Stimulated activated CD4-positive, alpha-beta T cell treated with anti-CD3 and anti-CD28 coated beads, Interleukin-2, amount 100 ng/mL, for 48 hours (primary cell): ENCODE measurements around the gene KLF13.

Source experiments
- DNase-seq, 2 donors: peaks; one replicate each; pipeline ENCODE4 v3.0.0-alpha.2; 2020

The KLF13 gene

DNA sequence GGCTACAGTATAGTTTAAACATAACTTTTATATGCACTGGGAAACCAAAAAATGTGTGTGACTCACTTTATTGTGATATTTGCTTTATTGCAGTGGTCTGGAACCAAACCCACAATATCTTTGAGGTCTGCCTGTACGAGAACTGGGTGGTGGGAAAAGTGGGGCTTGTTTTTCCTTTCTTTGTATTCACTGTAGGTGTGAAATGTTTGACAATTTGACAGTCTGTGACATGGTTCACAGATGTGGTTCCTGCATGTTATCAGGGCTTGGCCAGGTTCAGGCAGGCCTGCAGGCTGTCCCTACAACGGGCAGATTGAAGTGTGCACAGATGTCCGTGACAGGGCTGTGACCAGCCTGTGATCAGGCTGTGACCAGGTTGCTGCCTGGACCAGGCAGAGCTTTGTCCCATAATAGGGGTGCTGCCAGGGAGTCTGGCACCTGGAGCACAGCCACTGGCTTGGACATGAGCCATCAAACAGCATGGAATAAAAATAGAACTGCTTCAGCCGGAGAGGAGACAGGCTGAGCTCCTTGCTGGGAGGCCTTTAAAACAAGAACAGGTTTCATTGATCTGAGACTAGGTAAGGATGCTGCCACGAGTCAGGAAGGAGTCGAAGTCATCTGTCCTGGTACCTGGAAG, 61.0 kb downstream of the KLF13 start:
- DNase-seq, result no peak

DNA sequence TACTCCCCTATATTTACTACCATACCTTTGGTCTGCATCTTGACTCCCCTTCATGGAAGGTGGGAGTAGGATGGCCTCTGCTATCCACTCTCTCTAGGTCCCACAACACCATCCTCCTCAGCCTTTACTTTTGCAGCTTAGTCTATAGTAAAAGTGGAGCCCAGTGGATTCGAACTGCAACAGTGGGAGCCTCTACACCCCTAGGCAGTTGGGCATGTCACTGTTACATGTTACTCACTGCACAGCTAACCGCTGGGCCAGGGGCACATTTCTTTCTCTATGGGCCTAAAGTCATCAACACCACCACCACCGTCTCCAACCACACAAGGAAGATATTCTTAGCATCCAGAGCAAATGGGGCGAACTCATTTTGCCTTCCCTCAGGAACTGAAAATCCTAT, 62.9 kb downstream of the KLF13 start:
- no peak for DNase-seq

DNA sequence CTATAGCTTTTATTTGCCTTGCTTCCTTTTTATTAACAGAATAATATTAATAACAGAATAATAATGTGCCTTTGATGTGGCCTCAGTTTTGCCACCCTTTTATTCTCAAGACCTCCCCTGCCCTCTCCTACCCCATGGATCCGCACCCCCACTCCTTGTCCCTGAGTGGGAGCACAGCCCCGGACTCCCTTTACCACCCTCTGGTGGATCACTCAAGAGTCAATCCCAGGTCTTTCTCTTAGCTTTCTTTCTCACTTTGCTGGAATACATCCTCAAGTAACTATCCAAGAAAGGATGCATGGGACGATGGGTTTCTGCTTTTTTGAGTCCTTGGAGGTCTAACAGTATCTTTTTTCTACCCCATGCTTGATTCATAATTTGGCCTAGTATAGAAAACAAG, 63.4 kb downstream of the KLF13 start:
- no peak for DNase-seq

DNA sequence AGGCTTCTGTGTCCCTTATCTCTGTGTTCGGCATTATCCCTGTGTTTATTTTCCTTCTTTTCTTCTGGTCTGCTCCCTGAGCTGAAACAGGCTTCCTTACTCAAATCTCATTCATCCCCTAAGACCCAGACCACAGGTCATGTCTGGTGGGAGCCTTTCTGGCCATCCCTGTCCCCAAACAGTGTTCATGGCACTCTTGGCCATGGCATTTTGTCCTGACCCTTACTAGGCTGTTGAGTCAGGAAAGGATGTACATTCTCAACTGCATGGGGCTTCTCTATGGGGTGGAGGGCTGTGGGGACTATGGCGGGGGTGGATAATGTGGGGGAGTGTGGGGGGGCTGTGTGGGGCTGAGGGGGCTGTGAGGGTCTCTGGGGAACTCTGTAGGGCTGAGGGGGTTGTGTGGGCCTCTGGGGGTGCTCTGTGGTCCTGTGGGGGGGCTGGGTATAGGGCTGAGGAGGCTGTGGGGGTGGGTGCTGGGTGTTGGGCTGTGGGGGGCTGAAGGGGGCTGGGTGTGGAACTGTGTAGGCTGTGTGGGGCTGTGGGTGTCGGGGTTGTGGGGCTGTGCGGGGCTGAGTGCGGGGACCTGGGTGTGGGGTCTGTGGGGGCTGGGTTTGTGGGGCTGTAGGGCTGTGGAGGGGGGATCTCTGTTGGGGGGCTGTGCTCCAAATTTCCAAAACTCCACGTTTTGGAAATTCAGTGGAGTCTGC, 64.3 kb downstream of the KLF13 start:
- no peak for DNase-seq

DNA sequence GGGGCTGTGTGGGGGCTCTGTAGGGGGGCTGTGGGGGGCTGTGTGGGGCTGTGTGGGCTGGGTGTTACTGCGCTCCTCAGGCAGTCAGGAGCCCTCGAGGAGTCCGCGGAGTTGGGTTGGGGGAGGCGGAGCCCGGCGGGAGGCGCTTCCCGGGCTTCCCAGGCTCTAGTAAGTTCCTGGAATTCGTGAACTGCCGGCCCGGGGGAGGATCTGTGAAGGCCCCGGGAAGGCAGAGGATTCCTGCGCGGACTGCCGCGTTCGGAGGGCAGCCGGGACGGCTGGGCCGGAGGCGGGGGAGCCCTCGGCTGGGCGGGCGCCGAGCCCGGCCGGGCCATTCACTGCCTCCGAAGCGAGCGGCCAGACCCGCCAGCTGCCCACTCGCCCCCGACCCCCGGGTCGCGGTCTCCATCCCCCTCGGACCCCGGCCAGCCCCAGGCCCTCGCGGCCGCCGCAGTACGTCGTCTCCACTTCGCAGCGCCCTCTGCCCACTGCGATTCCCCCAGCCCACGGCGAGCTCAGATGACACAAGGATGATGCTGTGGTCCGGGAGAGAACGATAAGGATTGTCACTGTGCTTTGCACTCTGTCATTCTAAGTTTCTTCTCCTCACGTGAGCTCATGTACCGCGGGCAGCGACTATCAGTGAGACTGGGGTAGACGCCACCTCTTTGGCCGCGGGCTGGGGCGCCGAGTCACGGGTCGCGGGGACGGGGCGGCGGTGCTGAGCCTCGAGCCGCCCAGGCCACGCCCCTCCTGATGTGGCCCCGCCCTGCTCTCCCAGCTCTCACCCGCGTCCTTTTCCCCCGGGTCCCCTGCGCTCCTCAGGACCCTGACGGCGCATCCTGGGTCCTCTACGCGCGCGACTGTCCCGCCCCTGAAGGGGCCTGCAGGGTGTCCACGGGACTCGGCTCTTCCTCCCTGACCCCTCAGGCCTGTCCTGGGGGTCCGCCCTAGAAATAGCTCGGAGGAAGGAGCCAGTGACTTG, 65.3 kb downstream of the KLF13 start:
- DNase-seq, result peak; percentile 75 to 83

DNA sequence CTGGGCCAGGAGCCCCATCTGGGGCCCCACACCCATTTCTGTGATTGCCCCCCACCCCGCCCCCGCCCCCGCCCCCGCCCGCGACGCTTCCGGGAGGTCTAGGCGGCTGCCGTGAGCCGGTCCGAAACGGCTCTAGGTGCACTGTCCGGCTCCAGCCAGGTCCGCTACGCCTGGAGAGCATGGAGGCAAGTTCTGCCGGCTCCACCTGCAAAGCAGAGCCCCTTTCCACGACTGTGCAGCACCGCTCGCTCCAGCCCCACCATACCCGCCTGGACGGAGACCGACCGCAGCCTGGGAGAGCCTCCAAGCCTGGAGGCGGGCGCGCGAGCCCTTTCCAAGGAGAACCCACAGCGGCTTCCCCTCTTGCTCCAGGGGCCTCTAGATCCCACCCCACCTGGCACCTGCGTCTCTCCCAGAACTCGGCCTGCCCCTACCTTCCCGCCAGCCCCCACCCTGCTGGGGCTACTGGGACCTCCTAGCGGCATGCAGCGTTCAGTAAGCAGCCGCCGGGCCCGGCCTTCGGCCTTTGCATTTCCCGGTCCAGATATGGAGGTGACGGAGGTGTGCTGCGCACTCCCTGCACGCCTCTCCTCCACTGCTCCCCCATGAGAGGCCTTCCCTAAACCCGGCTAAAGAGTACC, 66.2 kb downstream of the KLF13 start:
- DNase-seq, result no peak

DNA sequence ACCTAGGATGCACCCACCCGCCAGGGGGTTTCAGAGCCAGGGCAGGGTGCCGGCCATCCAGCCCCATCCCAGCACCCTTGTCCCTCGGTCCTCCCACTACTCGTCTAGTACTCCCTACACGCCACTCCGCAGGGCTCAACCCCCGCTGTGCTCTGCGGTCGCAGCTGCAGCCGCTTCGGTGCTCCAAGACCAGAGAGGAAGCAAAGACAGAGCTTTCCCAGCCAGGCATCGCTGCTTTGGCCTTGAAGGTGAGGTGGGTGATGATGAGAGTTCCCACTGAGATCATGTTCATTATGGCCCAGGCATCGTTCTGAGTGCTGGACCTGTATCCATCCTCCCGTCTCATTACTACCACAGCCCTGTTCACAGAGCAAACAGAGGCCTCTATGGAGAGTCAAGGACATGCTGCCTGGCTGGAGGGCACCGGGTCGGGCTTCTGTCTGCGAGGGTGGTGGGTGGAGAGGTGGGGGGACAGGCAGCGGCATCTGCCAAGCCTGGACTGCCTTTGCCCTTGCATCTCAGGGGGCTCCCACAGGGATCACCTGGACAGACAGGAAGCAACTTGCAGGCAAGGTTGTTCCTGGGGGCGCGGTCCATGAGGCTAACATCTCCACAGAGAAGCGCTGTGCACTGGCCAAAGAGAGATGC, 66.9 kb downstream of the KLF13 start:
- no peak for DNase-seq

DNA sequence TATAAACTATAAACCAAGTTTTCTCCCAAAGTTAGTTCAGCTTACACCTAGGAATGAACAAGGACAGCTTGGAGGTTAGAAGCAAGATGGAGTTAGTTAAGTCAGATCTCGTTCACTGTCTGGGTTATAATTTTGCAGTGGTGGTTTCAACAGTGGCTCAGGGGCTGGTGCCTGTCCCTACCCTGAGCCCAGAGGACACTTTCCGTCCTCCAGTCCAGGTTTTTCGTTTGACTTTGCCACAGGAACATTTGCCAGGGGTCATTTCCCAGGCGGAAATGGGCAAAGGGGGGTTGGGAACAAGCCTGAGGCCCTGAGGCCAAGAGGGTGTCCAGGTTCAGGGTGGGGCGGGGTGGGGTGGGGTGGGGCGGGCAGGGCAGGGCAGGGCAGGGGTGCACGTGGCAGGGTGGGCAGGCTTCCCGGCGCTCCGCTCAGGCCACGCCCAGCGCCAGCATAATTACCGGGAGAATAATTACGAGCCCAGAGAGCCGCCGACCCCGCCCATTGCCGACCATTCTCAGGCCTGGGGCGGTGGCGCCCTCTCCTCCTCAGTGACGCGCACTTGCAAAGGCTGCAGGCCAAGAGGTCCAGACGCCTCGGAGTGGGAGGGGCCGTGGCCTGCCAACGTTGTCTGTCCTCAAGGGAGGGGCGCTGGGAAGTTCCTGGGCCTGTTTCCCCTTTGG, 70.4 kb downstream of the KLF13 start:
- no peak for DNase-seq

DNA sequence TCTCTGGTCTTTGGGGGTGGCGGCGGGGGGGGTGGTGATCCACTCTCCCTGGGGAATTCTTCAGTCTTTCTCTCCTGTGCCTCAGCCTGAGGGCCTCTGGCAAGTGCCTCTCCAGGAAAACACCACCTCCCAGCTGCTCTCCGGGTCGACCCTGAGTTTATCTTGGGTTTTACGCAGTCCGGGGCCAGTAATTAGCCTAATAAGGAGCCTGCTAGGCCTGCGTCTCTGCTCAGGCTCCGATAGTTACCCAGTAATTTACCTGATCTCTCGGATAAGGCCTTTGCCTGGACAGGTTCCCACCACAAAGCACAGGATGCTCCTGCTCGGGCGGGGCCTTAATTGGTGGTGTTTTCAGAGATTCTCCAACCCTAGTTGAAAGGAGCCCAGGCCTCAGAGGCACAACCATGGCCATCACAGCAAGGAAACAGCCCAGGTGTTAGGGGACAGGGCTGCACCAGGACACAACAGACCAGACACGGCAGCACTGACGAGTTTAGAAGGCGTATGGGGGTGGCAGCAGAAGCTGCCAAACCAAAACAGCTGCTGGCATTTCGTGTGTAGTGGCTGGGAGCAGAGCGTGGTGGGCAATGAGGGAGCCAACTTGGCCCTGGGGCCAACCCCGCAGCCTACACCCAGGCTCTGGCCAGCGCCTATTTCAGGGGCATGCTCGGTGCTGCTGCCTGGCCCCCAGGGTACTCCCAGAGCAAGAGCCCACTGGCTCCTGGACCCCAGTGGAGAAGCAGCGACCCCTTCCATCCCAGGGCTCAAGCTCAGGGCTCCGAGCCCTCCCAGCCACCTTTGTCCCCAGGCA, 71.4 kb downstream of the KLF13 start:
- DNase-seq, result no peak

DNA sequence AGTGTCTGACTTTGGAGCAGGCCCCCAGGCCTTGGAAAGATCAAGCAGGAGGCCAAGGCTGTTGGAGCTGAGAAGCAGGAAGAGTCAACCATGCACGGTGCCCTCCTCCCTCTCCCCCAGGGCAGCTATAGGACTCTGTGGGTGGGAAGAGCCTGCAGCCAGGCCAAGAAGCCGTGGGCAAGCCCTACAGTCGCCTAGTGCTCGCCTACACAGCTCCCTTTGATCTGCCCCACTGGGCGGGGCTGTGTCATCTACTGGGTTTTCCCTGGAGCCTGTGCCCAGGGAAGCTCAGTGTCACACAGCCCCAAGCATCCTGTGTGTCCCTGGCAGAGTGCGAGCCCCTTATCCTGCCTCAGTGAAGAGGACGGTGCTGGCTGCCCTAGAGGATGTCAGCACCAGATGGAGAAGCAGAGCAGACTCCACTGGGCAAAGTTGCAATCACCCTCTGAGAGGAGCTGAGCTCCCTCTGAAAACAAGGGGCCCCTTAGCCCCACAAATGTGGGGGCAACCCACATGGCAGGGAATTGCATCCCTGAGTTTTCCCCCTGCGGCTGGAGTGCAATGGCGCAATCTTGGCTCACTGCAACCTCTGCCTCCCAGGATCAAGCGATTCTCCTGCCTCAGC, 72.2 kb downstream of the KLF13 start:
- no peak for DNase-seq

DNA sequence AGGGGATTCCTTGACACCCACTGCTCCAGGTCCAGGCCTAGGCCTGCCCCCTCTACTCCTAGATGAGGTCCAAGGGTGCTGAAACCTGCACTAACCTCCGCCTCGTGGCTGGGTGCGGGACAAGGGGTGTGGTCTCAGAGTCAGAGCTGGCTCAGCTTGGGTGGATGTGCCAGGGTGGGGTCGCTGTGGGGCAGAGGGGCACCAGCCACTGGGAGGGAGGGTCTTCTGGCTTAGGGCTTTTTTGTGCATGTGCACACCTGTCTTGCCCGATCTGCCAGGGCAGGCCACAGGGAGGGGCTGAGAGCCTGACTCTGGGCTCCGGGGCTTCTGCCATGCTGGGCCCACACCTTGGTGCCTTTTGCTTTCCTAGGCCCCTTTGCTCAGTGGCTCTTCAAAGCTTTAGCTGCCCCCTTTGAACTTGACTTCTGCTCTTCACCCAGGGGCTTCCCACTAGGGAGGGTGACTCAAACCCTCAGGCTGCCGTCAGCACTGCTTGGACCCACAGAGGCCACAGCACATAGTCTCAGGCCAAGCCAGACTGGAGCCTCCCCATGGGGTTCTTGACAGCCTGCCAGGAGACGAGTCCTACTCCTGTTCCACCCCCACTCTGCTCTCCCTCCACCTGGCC, 73.0 kb downstream of the KLF13 start:
- no peak for DNase-seq

DNA sequence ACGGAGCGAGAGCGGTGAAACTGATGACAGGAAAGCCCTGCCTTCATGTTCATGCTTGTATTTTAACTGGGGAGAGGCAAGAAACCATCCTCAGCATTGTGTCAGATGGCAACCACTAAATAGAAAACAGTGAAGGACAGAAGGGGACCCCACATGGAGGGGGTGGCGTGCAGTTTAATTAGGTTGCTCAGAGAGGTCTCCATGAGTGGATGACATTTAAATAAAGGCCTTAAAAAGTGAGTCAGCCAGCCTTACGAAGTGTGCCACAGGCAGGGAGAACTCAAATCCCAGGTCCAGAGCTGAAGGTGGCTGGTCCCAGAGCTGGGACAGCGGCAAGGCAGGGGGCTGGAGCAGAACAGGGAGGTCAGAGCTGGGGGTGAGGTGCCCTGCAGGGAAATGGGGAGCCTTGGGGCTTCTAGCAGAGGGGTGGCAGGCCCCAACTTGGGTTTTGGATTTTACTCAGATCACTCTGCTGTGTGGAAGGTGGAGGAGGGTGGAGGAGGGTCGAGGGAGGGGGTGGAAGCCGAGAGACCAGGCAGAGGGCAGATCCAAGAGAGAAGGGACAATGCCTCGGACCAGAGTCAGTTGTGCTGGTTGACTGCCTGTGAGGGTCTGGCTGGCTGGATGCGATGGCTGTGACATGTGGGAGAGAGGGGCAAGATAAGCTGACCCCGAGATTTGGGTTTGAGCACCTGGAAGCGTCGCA, 73.7 kb downstream of the KLF13 start:
- no peak for DNase-seq

DNA sequence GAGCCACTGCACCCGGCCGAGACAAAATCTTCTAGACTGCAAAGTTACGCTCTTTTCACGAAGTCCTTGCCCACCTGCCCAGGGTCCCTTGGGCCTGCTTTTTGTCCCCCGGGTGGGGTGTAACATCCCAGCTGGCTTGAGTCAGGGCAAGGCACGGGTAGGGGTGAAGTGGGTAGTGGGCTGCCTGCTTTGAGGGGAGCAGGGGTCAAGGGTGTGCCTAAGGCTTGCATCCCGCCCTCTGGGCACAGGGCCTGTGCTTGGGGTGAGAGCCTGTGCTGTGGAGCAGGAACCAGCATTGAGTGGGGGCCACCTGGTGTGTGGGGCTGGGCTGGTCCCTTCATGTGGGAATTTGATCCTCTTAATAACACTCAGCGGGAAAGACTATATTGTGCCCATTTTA, 74.6 kb downstream of the KLF13 start:
- DNase-seq, result no peak

DNA sequence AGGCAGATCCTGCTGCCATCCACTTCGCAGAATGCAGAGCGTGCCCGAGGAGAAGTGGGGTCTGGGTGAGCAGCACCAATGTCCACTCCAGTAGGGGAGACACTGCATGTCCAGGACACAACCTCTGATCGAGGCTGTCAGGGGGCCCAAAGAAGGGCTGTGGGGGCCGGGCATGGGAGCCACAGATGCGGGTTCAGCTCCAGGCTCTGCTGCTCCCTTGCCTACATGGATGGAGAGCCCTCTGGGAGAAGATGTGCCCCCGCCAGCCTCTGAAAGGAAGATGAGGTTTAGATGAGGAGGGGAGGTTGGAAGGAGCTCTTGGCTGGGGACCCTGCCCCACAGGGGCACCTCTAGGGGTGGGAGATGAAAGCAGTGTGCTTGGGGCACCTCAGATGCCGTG, 75.4 kb downstream of the KLF13 start:
- DNase-seq, result no peak

DNA sequence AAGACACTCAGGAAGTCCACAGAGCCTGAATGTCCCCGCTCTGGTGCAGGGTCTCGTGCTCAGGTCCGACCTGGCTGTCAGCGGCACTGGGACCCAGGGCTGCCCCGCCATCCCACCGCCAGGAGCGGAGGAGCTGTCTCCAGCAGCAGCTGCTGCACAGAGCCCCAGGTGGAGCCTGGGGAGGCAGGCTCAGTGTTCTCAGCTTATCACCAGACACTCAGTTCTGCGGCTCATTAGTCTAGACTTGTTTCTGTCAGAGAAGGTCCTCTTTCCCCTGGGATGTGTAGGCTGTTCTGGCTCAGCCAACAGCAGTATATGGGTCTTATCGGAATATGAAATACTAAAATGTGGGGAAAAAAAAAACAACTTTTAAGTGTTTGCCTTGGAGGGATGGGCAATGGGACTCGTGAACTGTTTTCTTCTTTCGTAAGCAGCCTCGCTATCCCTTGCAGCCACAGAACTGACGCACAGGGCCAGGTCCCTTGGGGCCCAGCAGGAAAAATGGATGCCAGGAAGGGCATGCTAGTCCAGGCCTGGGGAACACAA, 75.9 kb downstream of the KLF13 start:
- DNase-seq, result no peak

DNA sequence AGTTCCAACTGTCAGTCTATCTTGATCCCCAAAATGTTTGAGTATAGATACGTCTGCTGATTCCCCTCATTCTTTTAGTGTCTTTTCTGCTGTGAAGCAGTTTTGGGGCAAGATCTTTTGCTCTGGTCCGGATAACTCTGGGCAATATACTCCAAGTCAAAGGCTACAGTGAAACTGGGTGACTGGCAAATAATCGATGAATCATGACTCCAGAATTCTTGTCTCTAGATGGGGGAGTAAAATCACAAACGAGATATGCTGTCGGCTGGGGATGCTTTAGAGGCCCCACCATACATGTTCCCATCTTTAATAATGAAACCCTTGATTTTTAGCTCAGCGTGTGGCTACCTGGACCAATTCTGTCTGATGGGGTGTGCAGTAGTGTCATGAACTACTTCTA, 76.5 kb downstream of the KLF13 start:
- no peak for DNase-seq

DNA sequence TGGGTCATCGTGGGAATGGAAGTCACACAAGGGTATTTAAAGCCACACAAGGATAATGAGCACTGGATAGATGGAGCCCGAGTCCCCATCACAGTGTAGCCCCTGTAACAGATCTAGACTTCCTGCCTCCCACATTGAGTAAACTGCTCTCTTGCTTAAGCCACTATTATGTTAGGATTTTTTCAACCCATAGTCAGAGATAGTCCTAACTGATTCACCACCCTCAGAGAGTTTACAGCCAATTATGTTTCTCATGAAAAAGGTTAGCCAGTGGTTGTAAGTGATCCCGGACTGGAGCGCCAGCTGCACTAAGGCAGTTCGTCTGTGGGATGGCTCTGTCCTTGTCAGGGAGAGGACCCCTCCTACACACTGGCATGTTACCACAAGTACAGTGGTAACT, 77.0 kb downstream of the KLF13 start:
- DNase-seq, result no peak

DNA sequence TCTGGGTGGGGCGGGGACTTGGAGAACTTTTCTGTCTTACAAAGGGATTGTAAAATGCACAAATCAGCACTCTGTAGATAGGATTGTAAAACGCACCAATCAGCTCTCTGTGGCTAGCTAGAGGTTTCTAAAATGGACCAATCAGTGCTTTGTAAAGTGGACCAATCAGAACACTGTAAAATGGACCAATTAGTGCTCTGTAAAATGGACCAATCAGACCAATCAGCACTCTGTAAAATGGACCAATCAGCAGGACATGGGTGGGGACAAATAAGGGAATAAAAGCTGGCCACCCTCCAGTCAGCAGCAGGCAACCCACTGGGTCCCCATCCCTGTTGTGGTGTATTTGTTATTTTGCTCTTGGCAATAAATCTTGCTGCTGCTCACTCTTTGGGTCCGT, 77.7 kb downstream of the KLF13 start:
- no peak for DNase-seq
